DOHH2 (cell line): Measurements from ENCODE around the gene PLXND1.

ENCODE experiments used
- CTCF ChIP-seq: fragments of 200-600 bp; sonication (generic); IDR thresholded peaks from one replicate; pipeline ENCODE4 v1.5.1; 2014; ENCODE audit warnings: antibody characterized with exemption, mild to moderate bottlenecking, low read depth, low read length; ENCODE audit not compliant: poor library complexity, severe bottlenecking
- EZH2phosphoT487 ChIP-seq: fragments of 200-600 bp; sonication (generic); IDR thresholded peaks from 2 replicates; pipeline ENCODE4 v1.6.1; 2017; ENCODE audit warnings: borderline replicate concordance, mild to moderate bottlenecking, antibody characterized with exemption, low read length, moderate library complexity, mixed read lengths

GRCh38 chr3:129518581-129518980, 87.9 kb downstream of the PLXND1 start:
- TF ChIP-seq CTCF (no peak), EZH2phosphoT487 (no peak)
